H54 (cell line): ENCODE measurements around the gene METTL25B.

Source experiments
- DNase-seq: peaks from one replicate; pipeline ENCODE4 v3.0.0; 2011; ENCODE audit warnings: low spot score, mixed read lengths; ENCODE audit not compliant: insufficient read length
- FAIRE-seq: peaks from 3 replicates; lab custom pipeline; 2011; peaks lifted over from hg19 to GRCh38; lab: Jason Lieb, UNC
- POLR2A ChIP-seq: IDR thresholded peaks from 2 replicates; pipeline ENCODE4 v1.6.1; 2011; ENCODE audit warnings: low read depth, mild to moderate bottlenecking, low read length

The METTL25B gene

GRCh38 chr1:156743367-156744302 is 15.4 kb downstream of the METTL25B start:
- DNase-seq = no peak
- no peak for TF ChIP-seq POLR2A
- FAIRE-seq = no peak

GRCh38 chr1:156744344-156744743 is 16.1 kb downstream of the METTL25B start:
- TF ChIP-seq POLR2A = no peak
- DNase-seq = no peak
- FAIRE-seq = no peak

- DNase-seq (no peak), FAIRE-seq (no peak)
- no peak for TF ChIP-seq POLR2A
Measured at GRCh38 chr1:156744786-156745419, 16.6 kb downstream of the METTL25B start.

GRCh38 chr1:156745881-156746280 is 17.6 kb downstream of the METTL25B start:
- DNase-seq (no peak), FAIRE-seq (no peak)
- TF ChIP-seq POLR2A = no peak

- FAIRE-seq (no peak), DNase-seq (no peak)
- no peak for TF ChIP-seq POLR2A
Measured at GRCh38 chr1:156746406-156746727, 18.1 kb downstream of the METTL25B start.

GRCh38 chr1:156746728-156747631 is 18.7 kb downstream of the METTL25B start:
- no peak for FAIRE-seq
- peak; percentile 34 for TF ChIP-seq POLR2A
- peak; percentile 83 for DNase-seq

- DNase-seq = no peak
- no peak for FAIRE-seq
- TF ChIP-seq POLR2A = no peak
Measured at GRCh38 chr1:156747742-156748669, 19.7 kb downstream of the METTL25B start.

GRCh38 chr1:156748670-156749418 is 20.6 kb downstream of the METTL25B start:
- DNase-seq = no peak
- no peak for TF ChIP-seq POLR2A
- no peak for FAIRE-seq

- no peak for TF ChIP-seq POLR2A
- FAIRE-seq = no peak
- no peak for DNase-seq
Measured at GRCh38 chr1:156749419-156750118, 21.3 kb downstream of the METTL25B start.

GRCh38 chr1:156750191-156750672 is 22.0 kb downstream of the METTL25B start:
- FAIRE-seq (no peak), DNase-seq (no peak)
- no peak for TF ChIP-seq POLR2A

- 0 out of 2 replicates have a peak, but pooled peaks have one; percentile 14 for TF ChIP-seq POLR2A
- FAIRE-seq (no peak), DNase-seq (no peak)
Measured at GRCh38 chr1:156750711-156751450, 22.6 kb downstream of the METTL25B start.
